PFSK-1 (cell line): ENCODE data around the gene PROC.

ENCODE experiments used
- POLR2AphosphoS5 ChIP-seq: IDR thresholded peaks from 2 replicates; pipeline ENCODE4 v1.6.1; 2012; ENCODE audit warnings: low read depth, mild to moderate bottlenecking, control low read depth, low read length, moderate library complexity
- TAF1 ChIP-seq: IDR thresholded peaks from 2 replicates; pipeline ENCODE4 v1.6.1; 2012; ENCODE audit warnings: low read length, control low read depth, borderline replicate concordance; ENCODE audit not compliant: insufficient read depth
- TF ChIP-seq, protein P1 (sequence below), 2 experiments: IDR thresholded peaks; 2 replicates each; pipeline versions ENCODE4 v1.6.1 to v1.8.0; 2011 to 2012; ENCODE audit warnings: low read depth in 2 of 2, low read length in 2 of 2, control low read depth in 1 of 2, inconsistent platforms in 1 of 2, mild to moderate bottlenecking in 1 of 2, moderate library complexity in 1 of 2; ENCODE audit not compliant: insufficient read depth in 1 of 2

- TF ChIP-seq, protein P1, sequence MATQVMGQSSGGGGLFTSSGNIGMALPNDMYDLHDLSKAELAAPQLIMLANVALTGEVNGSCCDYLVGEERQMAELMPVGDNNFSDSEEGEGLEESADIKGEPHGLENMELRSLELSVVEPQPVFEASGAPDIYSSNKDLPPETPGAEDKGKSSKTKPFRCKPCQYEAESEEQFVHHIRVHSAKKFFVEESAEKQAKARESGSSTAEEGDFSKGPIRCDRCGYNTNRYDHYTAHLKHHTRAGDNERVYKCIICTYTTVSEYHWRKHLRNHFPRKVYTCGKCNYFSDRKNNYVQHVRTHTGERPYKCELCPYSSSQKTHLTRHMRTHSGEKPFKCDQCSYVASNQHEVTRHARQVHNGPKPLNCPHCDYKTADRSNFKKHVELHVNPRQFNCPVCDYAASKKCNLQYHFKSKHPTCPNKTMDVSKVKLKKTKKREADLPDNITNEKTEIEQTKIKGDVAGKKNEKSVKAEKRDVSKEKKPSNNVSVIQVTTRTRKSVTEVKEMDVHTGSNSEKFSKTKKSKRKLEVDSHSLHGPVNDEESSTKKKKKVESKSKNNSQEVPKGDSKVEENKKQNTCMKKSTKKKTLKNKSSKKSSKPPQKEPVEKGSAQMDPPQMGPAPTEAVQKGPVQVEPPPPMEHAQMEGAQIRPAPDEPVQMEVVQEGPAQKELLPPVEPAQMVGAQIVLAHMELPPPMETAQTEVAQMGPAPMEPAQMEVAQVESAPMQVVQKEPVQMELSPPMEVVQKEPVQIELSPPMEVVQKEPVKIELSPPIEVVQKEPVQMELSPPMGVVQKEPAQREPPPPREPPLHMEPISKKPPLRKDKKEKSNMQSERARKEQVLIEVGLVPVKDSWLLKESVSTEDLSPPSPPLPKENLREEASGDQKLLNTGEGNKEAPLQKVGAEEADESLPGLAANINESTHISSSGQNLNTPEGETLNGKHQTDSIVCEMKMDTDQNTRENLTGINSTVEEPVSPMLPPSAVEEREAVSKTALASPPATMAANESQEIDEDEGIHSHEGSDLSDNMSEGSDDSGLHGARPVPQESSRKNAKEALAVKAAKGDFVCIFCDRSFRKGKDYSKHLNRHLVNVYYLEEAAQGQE (IDR thresholded peaks at IDR 0.05; ENCODE audit: insufficient read depth in 1 of 2, low read depth in 2 of 2, low read length in 2 of 2): no peak
- TF ChIP-seq POLR2AphosphoS5: no peak
- no peak for TF ChIP-seq TAF1
These were observed 31.7 kb downstream of the PROC start for GRCh38 chr2:127449898-127450297.
